HG03442 (cell line): ENCODE data around the gene B9D1.

Source experiments
- ATAC-seq: cut with Tn5 transposase; IDR thresholded peaks from one replicate; pipeline ENCODE4 v1.9.1; 2021; ENCODE audit warnings: mild to moderate bottlenecking, moderate library complexity; ENCODE audit not compliant: unreplicated experiment

B9D1 gene

DNA sequence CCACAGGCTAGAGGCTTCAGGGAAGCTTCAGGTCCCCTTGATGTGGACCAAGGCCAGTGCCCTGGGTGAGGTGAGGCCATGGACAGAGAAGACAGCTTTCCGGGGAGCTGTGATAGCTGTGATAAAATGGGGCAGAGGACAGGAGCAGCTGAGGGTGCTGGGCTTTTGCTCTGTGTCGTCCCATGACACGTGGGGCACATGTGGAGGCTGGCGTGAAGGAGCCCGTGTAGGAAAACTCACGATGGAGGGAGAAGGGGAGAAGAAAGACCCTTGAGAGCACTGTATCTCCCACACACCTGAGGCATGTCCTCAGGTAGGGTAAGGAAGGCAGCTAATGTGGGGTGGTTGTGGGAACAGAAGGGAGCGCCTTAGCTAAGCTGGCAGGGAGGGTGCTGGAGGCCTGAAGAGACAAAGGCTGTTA is 21.3 kb downstream of the B9D1 start:
- no peak for ATAC-seq

DNA sequence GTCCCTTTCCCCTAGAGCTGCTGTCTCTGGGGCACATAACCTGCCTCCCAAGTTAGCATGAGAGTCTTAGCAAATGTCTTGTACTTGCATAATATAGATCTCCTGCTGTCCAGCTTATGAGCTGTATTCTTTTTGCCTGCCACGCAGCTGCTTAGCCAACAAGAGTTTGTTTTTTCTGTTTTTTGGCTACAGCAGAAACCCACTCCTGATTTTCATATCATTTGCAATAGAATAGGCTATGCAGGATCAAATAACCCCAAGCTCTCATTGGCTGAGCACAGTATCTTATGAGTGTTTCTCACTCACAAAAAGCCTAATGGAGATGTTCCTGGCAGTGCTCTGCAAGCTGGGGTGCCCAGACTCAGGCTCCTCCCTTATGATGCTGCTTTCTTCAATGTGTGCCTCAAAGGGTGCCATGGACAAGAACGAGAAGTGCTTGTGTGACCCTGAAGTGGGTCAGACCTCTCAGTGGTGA is 23.1 kb downstream of the B9D1 start:
- no peak for ATAC-seq

DNA sequence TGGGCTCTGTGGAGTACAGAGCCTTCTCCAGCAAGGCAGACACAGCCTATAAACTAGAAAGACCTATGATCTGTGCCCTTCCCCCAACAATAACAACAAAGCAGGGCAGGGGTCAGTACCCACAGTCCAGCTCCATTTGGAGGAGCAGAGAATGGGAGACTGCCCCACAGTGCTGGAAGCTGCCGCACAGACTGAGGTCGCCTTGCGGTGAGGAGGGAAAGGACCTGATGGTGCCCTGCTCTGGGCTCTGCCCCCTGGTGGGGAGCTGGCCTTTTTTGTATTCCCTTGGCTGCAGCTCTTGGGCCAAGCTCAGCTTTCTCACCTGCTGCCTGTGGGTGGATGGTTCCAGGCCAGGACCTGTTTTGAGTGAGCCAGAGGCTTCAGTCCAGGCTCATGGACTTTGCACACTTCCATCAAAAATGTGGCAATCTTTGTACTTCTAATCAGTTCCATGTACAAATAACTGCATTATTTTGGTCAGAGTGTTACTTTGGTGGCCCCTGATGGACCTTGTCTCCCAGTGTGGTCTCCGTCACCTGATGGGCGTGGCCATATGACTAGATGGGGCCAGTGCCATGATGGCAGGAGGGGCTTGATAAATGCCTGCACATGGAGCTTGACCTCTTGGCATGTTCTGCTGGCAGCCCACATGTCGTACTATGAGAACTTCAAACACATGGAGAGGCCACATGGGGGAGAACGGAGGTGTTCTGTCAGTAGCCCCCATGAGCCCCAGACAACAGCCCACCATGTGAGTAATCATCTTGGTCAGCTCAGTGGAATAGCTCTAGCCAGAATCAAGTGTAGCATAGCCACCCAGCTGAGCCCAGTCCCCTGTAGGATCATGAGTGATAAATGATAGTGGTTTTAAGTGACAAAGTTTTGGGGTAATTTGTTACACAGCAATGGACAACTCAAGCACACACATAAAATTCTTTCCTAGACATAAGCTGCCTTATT is 24.2 kb downstream of the B9D1 start:
- no peak for ATAC-seq

DNA sequence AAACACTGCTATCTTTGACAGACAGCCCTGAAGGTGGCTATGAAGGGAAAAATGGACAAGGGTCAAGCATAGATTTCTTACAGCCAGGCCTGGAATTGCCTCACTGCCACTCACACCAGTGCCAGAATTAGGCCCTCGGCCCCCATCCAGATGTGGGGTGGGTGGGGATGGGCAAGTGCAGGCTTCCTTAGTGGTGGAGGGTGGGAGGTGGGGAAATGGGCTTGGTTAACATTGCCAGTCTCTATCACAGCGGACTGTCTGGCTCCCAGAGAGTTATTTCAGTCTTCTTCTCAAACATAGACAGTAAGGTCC is 24.9 kb downstream of the B9D1 start:
- no peak for ATAC-seq

DNA sequence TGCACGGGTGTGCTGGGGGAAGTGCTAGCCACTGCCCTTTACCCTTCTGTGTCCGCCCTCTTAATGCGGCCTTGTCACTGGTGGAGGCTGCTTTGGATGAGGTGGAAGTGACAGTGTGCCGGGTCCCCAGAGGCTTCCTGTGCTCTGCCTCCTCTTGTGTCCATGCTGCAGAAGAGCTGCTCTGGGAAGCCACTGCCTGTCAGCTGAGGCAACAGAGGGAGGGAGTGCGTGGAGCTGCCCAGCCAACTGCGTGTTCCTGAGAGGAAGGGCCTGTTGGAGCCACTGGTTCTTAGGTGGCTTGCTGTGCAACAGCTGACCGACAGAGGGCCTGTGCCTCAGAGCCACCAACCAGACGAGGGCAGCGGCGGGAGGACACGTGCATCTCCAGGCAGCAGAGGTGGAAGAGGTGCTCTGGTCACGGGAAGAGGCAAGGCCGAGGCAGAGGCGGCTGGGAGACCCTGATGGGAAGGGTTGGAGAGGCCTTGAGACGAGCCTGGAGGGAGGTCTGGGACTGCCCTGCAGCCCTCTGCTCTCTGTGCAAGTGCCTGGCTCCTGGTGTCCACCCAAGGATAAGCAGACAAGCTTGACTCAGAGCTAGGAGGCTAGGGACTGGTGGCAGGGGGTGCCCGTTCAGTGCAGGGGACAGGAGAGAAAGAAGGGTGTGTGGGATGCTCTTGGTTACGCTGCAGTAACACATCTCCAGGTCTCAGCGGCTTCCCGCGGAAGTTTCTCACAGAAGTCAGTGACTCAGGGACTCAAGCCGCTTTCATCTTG is 25.4 kb downstream of the B9D1 start:
- no peak for ATAC-seq

DNA sequence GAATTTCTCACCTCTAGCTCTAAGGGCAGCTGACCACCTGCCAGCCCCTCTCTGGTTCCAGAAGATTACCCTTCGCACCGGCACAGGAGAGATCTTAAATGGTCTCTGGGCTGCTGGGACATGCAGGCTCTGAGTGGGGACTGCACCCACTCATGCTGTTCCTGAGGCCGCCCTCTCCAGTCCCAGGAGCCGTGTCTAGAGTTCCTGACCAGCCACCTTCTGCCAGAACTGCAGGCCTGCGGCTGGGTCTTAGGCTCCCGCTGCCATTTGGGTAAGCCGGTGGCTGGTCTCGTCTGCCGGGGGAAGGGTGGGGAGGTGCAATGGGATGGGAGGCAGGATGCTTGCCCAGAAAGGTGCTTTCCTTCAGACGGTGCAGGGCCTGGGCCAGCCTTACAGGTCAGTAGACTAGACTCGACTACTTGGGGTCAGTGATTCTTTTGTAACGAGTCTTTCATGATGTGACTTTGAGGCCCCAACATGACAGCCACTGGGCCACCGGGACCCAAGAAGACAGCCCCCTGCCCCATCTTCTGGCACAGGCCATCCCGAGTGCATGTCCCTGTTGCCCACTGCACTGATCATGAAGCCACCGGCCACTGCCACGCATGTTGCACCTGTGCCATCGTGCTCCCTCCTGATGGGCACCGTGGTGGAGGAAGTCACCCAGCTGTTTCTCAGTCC is 26.4 kb downstream of the B9D1 start:
- no peak for ATAC-seq

DNA sequence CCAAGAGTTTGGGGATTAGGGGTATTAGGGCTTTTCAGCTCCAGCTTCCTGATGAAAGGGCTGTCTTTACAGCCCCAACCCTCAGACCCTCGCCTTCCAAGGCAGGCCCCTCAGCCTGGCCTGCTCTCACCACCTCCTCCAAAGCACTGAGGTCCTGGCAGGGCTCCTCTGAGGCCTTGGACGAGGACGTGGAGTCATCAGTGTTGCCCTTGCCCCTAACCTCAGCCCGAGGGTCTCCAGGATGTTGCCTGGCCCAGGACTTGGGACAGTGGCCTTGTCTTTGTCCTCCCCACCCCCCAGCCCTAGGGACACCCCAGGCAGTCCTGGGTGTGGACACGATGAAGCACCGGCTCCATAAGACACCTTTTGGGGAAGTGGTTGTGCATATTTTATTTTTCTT is 28.2 kb downstream of the B9D1 start:
- no peak for ATAC-seq

DNA sequence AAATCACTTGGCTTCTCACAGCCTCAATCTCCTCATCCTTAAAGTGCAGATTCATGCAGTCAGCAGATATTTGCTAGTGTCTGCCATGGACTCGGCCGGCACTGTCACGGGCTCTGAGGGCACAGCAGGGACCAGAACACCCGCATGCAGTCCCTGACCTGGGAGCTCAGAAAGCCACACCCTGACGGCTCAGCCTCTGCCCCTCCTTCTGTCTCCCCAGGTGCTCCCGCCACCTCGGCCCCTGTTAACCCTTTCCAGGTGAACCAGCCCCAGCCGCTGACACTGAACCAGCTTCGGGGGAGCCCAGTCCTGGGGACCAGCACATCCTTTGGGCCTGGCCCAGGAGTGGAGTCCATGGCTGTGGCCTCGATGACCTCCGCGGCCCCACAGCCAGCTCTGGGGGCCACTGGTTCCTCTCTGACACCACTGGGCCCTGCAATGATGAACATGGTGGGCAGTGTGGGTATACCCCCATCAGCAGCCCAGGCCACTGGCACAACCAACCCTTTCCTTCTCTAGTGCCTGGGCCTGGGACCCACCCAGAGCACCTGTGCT is 28.7 kb downstream of the B9D1 start:
- ATAC-seq = no peak

DNA sequence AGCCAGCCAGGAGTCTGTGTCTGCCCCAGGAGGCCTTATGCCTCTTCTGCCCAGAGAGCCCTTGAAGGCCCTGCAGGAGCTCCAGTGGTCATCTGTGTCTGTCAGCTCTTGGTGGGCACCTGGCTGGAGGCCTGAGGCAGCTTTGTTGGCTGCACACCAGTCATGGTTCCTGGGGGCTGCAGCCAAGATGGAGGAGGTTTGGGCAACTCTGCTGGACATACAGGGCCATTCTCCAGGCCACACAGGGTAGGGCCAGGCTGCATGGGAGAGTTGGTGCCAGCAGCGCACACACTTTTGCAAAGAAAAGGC is 29.4 kb downstream of the B9D1 start:
- ATAC-seq = no peak

DNA sequence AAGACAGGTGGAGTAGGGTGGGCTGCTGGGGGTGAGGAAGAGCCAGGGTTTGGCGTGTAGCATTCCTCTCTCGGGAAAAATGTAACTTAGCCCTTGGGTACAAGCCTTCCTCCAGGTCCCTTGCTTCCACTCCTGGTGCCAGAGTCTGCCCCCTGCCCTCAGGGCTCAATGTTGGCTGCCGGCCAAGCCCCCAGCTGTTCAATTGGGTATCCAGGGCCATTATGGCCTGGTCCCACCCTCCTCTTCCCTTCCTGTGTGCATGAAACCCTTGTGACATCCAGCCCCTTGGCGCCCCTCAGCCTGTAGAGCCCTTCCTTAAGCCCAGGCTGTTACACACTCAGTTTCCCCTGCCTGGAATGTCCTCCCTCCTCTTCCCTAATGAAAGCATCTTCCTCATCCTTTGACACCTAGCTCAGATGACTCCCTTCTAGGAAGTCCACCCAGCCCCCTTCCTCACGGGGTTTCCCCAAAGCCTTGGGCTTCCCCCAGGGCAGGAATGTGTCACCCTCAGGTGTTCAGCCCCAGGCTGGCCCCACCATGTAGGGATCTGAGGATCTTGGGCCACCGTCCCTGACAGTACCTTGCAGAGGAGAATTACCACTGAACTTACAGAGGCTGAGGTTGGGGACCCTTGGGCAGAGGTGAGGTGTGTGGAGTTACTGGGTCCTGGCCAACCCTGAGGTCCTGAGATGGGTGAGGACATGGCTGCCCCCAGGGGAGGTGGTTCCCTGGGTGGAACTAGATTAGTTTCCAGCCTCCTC is 30.0 kb downstream of the B9D1 start:
- ATAC-seq = no peak

DNA sequence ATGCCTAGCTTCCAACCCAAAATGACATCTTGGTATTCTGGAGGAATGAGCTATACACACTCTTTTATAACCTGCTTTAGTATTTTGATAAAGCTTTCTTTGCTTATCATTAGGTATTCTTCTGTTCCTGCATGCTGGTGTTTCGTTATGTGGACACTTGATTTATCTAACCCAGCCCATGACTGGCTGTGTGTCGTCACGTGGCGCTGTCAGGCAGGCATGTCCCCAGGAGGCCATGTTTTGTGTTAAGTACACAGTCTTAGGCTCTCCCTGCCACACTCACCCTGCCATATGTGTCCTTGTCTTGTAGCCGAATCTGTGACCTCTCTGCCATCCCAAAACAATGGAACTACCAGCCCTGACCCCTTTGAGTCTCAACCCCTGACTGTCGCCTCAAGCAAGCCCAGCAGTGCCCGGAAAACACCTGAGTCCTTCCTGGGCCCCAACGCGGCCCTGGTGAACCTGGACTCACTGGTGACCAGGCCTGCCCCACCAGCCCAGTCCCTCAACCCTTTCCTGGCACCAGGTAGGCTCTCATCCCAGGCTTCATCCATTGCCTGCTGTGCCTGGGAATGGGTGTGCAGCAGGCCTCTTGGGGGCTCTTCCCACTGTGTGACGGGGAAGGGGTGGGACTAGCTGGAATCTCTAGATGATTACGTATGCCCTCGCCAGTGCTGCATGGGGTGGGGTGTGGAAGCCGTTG is 30.8 kb downstream of the B9D1 start:
- ATAC-seq = no peak

DNA sequence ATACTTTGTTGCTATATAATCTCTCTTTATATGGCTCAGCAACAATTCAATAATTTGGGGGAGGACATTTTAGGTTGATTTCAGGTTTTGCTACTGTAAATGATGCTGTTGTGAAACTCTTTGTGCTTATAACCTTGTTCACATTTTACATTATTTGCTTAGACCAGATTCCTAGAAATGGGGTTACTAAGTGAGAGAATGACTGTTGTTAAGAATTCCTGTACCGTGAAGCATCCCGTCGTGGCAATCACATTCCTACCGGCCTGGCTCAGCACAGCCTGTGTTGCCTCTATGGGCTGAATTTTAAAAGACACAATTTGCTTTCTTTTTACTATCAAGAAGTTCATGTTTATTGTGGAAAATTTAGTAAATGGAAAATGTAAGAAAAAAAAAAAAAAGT is 31.4 kb downstream of the B9D1 start:
- ATAC-seq = no peak

DNA sequence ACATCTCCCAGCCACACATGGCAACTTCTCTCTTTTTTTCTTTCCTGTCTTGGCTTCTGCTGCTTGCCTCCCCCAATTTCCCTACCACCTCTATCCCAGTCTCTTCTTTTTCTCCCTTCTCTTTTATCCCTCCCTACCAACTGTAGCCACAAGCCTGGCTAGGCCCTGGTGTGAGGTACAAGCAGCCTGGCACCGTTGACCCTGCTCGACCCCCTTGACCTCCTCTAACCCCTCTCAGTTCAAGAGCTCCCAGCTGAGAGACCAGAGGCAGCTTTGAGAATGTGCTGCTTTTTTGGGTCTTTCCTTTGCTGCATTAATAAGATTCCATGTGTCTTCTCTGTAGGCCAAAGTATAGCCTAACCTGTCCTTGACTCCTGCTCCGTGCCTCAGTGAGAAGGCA is 32.3 kb downstream of the B9D1 start:
- ATAC-seq = no peak

DNA sequence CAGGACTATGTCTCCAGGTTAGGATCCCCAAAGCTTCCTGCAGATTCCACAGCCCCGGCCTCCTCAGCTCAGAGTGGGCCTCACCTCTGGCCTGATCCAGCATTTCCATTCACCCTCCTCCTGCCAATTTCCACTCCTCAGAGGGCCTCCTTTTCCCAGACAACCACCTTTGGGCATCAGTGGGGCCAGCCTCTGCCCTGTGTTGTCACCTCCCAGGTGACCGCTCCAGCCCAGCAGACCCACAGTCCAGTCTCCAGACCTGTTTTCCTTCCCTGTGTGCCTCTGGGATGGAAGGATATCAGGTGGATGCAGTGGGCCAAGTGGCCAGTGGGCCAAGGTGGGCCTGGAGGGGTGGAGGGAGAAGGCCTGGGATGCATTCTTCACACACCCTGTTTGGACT is 32.7 kb downstream of the B9D1 start:
- no peak for ATAC-seq

DNA sequence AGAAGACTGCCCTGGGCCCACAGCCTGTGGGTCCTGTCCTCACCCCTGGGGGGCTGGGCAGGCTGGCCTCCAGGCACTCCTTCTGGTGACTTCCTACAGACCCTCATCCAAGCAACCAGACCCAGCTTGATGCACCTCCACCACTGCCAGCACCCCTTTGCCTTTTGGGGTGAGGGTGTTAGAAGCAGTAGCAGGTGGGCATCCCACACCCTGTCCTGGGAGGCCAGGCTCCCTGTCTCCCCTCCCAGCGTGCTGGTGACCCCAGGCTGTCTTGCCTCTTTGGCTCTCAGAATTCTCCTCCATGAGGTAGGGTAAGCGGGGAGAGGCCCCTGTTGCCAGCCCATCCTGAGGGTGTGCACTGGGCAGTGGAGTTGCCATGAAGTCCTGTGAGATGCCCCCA is 33.4 kb downstream of the B9D1 start:
- ATAC-seq = no peak

DNA sequence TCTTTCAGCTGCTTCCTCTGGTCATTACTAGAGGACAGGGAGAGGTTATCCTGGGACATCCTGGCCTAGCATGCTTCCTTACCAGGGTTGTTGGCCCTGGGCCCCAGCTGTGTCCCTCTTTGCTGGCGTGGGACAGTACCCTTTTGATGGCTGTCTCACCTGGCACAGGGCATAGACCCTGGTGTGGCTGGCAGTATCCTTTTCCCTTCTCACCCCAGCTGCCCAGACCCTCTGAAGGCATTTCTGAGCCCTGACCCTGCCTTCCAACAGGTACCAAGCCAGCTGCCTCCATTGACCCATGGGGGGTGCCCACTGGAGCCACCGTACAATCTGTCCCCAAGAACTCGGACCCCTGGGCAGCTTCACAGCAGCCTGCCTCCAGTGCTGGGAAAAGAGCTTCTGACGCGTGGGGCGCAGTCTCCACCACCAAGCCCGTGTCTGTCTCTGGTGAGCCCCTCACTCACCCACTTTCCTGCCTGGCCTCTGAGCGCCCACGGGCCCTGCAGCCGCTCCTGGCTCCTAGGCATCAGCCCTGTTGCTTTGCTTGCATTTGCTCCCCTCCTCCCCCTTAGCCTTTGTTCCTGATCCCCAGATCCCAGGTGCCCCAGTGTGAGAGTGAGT is 34.0 kb downstream of the B9D1 start:
- no peak for ATAC-seq

DNA sequence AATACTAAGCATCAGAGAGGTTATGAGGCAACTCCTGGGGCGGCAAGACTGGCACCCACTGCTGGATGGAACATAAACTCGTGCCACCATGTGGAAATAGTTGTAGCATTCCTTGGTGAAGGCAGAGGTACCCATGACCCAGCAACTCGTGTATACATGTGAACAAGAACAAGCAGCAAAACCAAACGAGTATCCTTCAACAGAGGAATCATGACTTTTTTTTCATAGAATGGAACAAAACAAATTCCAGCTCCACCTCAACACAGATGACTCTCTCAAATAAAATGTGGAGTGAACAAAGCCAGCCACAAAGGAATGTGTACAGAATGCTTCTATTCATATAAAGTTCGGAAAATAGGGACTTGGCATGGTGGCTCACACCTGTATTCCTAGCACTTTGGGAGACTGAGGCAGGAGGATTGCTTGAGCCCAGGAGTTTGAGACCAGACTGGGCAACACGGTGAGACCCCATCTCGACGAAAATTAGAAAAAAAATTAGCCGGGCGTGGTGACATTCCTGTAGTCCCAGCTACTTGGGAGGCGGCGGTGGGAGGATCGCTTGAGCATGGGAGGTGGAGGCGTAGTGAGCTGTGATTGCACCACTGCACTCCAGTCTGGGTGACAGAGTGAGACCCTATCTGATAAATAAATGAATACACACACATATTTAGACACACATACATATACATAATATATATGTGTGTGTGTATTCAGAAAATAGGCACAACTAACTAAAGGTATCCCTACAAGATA is 35.3 kb downstream of the B9D1 start:
- no peak for ATAC-seq

DNA sequence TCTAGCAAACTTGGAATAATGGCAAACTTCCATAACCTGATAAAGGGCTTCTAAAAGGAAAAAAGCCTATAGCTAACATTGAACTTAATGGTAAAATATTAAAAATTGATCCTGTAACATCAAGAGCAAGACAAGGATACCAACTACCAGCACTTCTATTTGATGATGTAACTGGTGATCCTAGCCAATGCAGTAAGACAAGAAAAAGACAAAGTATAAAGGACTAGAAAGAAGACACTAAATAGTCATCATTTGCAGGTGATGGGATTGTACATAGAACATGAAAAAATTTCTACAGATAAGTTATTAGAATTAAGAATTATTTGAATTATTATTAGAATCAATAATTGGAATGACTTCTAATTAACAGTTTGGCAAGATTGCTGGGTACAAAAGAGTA is 37.0 kb downstream of the B9D1 start:
- no peak for ATAC-seq

DNA sequence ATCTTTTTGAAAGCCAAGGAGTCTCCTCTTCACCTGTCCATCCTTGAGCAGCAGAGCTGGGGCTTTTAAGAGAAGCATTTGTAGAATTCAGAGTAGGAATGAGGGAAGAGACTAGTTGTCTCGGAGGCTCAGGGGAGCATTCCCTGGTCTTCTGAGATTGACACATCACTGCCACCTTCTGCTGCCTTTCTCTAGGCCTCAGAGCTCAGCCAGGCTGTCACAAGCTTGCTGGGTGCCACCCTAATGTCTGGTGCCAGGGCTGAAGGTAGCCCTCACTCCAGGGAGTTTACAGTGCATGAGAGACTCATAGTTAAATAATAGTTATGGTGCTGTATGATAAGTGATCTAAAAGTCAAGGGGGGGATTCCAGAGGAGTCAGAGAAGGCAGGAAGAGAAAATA is 39.7 kb downstream of the B9D1 start:
- ATAC-seq = no peak
